GM21381 (cell line): ENCODE results near the gene RAB11FIP2.

Experiments used
- ATAC-seq: cut with Tn5 transposase; IDR thresholded peaks from one replicate; pipeline ENCODE4 v1.9.1; 2021; ENCODE audit warnings: mild to moderate bottlenecking, moderate library complexity; ENCODE audit not compliant: unreplicated experiment

Gene RAB11FIP2

GRCh38 chr10:117983961-117984360, 62.8 kb downstream of the RAB11FIP2 start:
- ATAC-seq: no peak

DNA sequence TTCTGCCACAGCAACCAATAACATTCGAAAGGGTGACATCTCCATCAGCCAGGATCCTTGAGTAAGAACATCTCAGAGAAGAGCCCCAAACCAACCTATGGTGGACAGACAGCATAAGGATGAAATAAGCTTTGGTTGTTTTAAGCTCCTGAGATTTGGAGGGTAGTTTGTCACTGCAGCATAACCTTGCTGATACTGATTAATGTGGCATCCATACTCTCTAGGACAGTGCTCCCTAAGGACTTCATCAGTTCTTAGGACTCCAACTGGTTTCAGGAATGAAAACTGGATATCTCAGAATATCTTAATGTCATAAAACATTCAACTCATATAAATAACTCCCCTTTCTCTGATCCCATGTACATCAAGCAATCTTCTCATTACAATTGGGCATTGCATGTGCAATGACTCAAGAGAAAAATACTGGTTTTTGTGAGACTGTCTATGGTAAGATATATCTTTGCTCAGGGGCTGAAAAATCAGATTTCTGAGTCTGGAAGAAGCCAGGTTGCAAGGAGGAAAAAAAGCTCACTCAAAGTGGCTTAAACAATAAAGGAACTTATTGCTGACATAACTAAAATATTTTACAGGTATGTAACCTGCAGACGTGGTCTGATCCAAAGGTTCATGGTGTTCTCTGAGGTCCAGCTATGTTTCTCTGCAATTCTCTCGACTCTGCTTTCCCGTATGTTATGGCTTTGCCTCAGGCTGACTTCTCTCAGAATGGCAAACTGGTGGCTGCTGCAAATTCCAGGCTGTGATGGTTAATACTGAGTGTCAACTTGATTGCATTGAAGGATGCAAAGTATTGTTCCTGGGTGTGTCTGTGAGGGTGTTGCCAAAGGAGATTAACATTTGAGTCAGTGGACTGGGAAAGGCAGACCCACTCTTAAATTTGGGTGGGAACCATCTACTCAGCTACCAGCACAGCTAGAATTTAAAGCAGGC, 65.7 kb downstream of the RAB11FIP2 start:
- no peak for ATAC-seq

- no peak for ATAC-seq
These were observed 66.5 kb downstream of the RAB11FIP2 start for GRCh38 chr10:117980216-117980615.

DNA sequence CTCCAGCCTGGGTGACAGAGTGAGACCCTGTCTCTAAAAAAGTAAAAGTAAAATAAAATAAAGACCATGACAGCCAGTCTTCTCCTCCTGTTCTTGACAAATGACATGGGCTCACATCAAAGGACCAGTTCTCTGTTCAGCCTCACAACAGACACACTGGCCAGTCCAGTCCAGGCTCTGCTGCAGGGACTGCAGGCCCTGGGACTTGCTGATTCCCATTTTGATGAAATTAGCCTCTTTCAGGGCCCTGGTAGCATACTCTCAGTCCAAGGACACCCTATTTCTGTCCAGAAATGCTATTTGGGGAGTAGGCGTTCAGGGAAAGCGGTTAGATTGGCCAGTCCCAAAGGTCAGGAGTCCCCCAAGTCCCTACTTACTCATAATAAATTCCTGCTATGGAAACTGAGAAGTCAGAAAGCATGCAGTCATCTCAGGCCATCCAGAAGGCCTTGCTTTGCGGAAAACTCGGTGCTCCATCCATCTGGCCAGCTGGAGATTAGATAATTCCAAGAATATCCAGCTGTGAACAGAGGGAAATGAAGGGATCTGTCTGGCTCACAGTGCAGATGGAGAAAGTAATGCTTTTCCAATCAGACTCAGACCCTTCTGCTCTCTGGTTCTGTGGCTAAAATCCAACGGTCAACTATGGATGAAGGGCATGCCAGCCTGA, 74.4 kb downstream of the RAB11FIP2 start:
- no peak for ATAC-seq

- no peak for ATAC-seq
These were observed 75.8 kb downstream of the RAB11FIP2 start for GRCh38 chr10:117970962-117971361.

GRCh38 chr10:117969592-117969991, 77.1 kb downstream of the RAB11FIP2 start:
- no peak for ATAC-seq

GRCh38 chr10:117968354-117969182, 78.2 kb downstream of the RAB11FIP2 start:
- no peak for ATAC-seq

GRCh38 chr10:117967149-117967650, 79.5 kb downstream of the RAB11FIP2 start:
- no peak for ATAC-seq

DNA sequence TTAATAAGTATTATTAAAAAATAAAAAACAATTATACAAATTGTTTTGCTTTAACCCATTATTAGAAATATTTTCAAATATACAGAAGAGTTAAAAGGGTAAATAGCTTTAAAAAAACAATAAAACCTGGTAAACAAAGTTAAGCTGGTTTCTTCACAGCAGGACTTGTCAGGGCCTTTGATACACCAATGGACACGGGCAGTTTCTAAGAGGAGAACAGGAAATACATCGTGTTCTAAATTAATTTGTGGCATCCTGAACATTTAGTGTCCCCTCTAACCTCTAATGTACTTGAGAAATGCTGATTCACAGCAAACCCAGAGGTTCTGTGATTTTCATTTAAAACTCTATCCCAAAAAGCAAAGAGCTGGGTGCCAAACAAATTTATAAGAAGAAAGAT, 80.8 kb downstream of the RAB11FIP2 start:
- no peak for ATAC-seq

GRCh38 chr10:117964536-117964935, 82.2 kb downstream of the RAB11FIP2 start:
- ATAC-seq: no peak

- no peak for ATAC-seq
These were observed 86.3 kb downstream of the RAB11FIP2 start for GRCh38 chr10:117960345-117960935.

DNA sequence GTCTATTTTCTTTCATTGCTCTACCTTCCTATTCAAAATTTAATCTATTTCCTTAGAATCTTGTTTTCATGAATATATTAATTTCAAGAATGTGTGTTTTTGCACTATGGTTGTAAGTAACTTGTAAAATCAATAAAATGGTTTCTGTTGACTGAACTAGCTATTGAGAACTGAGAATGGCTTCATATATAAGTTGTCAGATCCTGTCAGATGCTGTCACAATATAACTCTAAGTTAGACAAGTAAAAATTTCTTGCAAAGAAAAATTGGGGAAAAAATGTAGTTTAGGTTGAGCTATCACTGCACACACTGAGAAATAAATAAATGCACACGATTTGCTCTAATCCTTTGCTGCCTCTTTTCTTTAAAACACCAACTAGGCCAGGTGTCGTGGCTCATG, 89.8 kb downstream of the RAB11FIP2 start:
- no peak for ATAC-seq

- no peak for ATAC-seq
These were observed 91.6 kb downstream of the RAB11FIP2 start for GRCh38 chr10:117955176-117955575.
